ENCODE data around the gene PACSIN1. TPM values are rescaled to one million over a fixed set of nuclear protein-coding genes. Genes with fewer than 3 reads are reported as not detected.

The PACSIN1 gene
- total and polyA plus RNA-seq, 2 donors (not counting 3 experiments of a cell fraction or from before 2014, with no cell fraction given): 0.03 TPM; not detected in 1

- Histone ChIP-seq H3K79me2 (ENCODE audit: control insufficient read depth, insufficient read depth, low read length) (no peaks in the 10 kb centered on the region), H2AFZ (ENCODE audit: low read depth, low read length) (no peak overlapping the region), H3K9me1 (replicated peaks; ENCODE audit: control insufficient read depth, extremely low read depth, insufficient read depth, low read length) (no peaks in the 10 kb centered on the region), H3K4me3 (replicated peaks in 1 of 3; ENCODE audit: insufficient read depth in 1 of 3, low read depth in 1 of 3, low read length in 3 of 3) (no peak overlapping the region), H3K9ac (replicated peaks; ENCODE audit: extremely low read depth, insufficient read depth, low read length) (no peak overlapping the region), H3K4me1 (ENCODE audit: control insufficient read depth, extremely low read depth, insufficient read depth, low read length) (no peaks in the 10 kb centered on the region), H3K4me2 (ENCODE audit: insufficient read depth, low read length) (no peak overlapping the region), H3K9me3 (replicated peaks; ENCODE audit: control insufficient read depth, insufficient read depth, low read length) (no peaks in the 10 kb centered on the region), H3K36me3 (ENCODE audit: control insufficient read depth in 2 of 2, extremely low read depth in 1 of 2, insufficient read depth in 2 of 2, low read length in 2 of 2) (no peaks in the 10 kb centered on the region), H4K20me1 (replicated peaks; ENCODE audit: control insufficient read depth, extremely low read depth, insufficient read depth, low read length) (no peaks in the 10 kb centered on the region), H3K27me3 (ENCODE audit: control insufficient read depth in 2 of 2, insufficient read depth in 2 of 2, low read length in 2 of 2) (no peaks in the 10 kb centered on the region), H3K27ac (ENCODE audit: insufficient read depth, low read depth, low read length) (no peak overlapping the region)
- POLR2A ChIA-PET: no interaction called here
- no peak for TF ChIP-seq JUN (IDR thresholded peaks at IDR 0.05; ENCODE audit: borderline replicate concordance, insufficient read depth, insufficient read length, low read depth)
- no peak for TF ChIP-seq GATA2 (IDR thresholded peaks at IDR 0.05; ENCODE audit: insufficient read depth, insufficient read length, low read depth, low read length)
- TF ChIP-seq, protein P1, sequence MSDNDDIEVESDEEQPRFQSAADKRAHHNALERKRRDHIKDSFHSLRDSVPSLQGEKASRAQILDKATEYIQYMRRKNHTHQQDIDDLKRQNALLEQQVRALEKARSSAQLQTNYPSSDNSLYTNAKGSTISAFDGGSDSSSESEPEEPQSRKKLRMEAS (IDR thresholded peaks at IDR 0.05; ENCODE audit: insufficient read depth, insufficient read length): no peak
- TF ChIP-seq POLR2AphosphoS5 (IDR thresholded peaks at IDR 0.05; ENCODE audit: insufficient read depth, low read depth, low read length): no peak
- TF ChIP-seq EZH2 (IDR thresholded peaks at IDR 0.05; ENCODE audit: borderline replicate concordance, low read depth, low read length, severe bottlenecking): no peak
- TF ChIP-seq FOS (IDR thresholded peaks at IDR 0.05; ENCODE audit: borderline replicate concordance, insufficient read depth, low read length): no peak
- no peak for TF ChIP-seq POLR2A (IDR thresholded peaks at IDR 0.05; ENCODE audit: low read depth, low read length)
- no peak for TF ChIP-seq MYC (IDR thresholded peaks at IDR 0.05; ENCODE audit: low read depth, low read length)
- TF ChIP-seq CTCF (IDR thresholded peaks at IDR 0.05; ENCODE audit: extremely low read depth in 1 of 2, insufficient read depth in 1 of 2, low read depth in 1 of 2, low read length in 2 of 2): no peak
- CTCF ChIA-PET: interaction anchor here (1.2 kb wide), 1 partner anchor 10 kb away, joined by 4 read pairs; no protein-coding TSS in a partner anchor
- dilution Hi-C loops (cut with MboI; ENCODE audit: extremely low pct_ligation_motif_present, low sequenced_read_pairs): no loop called here
- DNase-seq (ENCODE audit: low read depth, low spot score) (no peak), FAIRE-seq (no peak)
- intact Hi-C loops (cut with micrococcal nuclease): no loop called here
- BruUV-seq (replicated peaks): no TSS peak
These were observed 8.5 kb upstream of the PACSIN1 start for GRCh38 chr6:34457382-34457741.

Data from endothelial cell of umbilical vein (primary cell).